GM12878 (cell line): ENCODE results near the gene TBC1D9B. TPM values are rescaled to one million over a fixed set of nuclear protein-coding genes. Genes with fewer than 3 reads are reported as not detected.
A peak's percentile ranks its signal among the peaks of the same experiment; 100 is the strongest.

Experiments used
- ATAC-seq: fragments of 200-7000 bp; cut with Tn5 transposase; 3 replicates; pipeline ENCODE4 v1.9.1; 2020; ENCODE audit warnings: mild to moderate bottlenecking, moderate library complexity
- BruUV-seq: library from RNA; stranded (reverse); fragments of 400-500 nt; replicated peaks from 2 replicates; lab custom pipeline; 2021; lab: Mats Ljungman, UMichigan
- CTCF ChIA-PET: fragments of 300-600 bp; sonication (Branson Sonifier 250); formaldehyde crosslinking; extraction: SDS; loops from one replicate; lab custom pipeline; 2021; ENCODE audit warnings: inconsistent platforms; lab: Yijun Ruan, JAX
- POLR2A ChIA-PET: fragments of 350-600 bp; formaldehyde crosslinking; extraction: SDS; loops from one replicate; lab custom pipeline; 2021; ENCODE audit warnings: inconsistent platforms; lab: Charles Lee
- RAD21 ChIA-PET: fragments of 300-600 bp; sonication (Branson Sonifier 250); formaldehyde crosslinking; loops from one replicate; lab custom pipeline; 2023; ENCODE audit warnings: antibody characterized with exemption; ENCODE audit not compliant: unreplicated experiment; lab: Charles Lee
- SMC1A ChIA-PET: fragments of 300-600 bp; sonication (Branson Sonifier 250); formaldehyde crosslinking; loops from one replicate; lab custom pipeline; 2023; ENCODE audit not compliant: unreplicated experiment, uncharacterized antibody; lab: Charles Lee
- DNase-seq: peaks from one replicate; pipeline ENCODE4 v3.0.0-alpha.2; 2011; ENCODE audit warnings: low read depth, low spot score
- FAIRE-seq: peaks from 3 replicates; lab custom pipeline; 2011; peaks lifted over from hg19 to GRCh38; lab: Jason Lieb, UNC
- H2AFZ ChIP-seq: 2 replicates; pipeline ENCODE4 v1.6.0; 2011; ENCODE audit warnings: low read depth, low read length, control low read depth; ENCODE audit not compliant: control insufficient read depth
- H3K27ac ChIP-seq: 2 replicates; pipeline ENCODE4 v1.5.1; 2011; ENCODE audit warnings: control low read depth; ENCODE audit not compliant: control insufficient read depth, insufficient read depth
- H3K27me3 ChIP-seq, 2 experiments: replicated peaks in 1 of 2; 2 replicates each; pipeline versions ENCODE4 v1.6.0 to v1.6.1; 2011; ENCODE audit warnings: low read length in 1 of 2; ENCODE audit not compliant: control insufficient read depth in 2 of 2, insufficient read depth in 2 of 2
- H3K36me3 ChIP-seq, 2 experiments: 2 replicates each; pipeline ENCODE4 v1.5.1; 2011; ENCODE audit warnings: low read length in 1 of 2; ENCODE audit not compliant: control insufficient read depth in 2 of 2, insufficient read depth in 2 of 2
- H3K4me1 ChIP-seq: 2 replicates; pipeline ENCODE4 v1.6.1; 2011; ENCODE audit warnings: mild to moderate bottlenecking, low read length, moderate library complexity, mixed read lengths; ENCODE audit not compliant: control insufficient read depth, insufficient read depth
- H3K4me2 ChIP-seq: 2 replicates; pipeline ENCODE4 v1.6.0; 2011; ENCODE audit warnings: control low read depth; ENCODE audit not compliant: control insufficient read depth, insufficient read depth
- H3K4me3 ChIP-seq: fragments of 200-600 bp; sonication (generic); 2 replicates; pipeline ENCODE4 v1.5.1; 2016
- H3K79me2 ChIP-seq: 2 replicates; pipeline ENCODE4 v1.6.0; 2011; ENCODE audit warnings: low read length; ENCODE audit not compliant: control insufficient read depth, insufficient read depth
- H3K9ac ChIP-seq: 2 replicates; pipeline ENCODE4 v1.8.0; 2011; ENCODE audit warnings: low read length, control low read depth, mixed read lengths; ENCODE audit not compliant: control insufficient read depth, insufficient read depth
- H3K9me3 ChIP-seq: replicated peaks from 3 replicates; pipeline ENCODE4 v1.5.1; 2011; ENCODE audit warnings: mild to moderate bottlenecking, low read length; ENCODE audit not compliant: control insufficient read depth, insufficient read depth
- H4K20me1 ChIP-seq: 2 replicates; pipeline ENCODE4 v1.6.0; 2011; ENCODE audit not compliant: control insufficient read depth, insufficient read depth
- BMI1 ChIP-seq: fragments of 450-650 bp; IDR thresholded peaks from 2 replicates; pipeline ENCODE4 v1.6.1; 2016; ENCODE audit warnings: mild to moderate bottlenecking, moderate library complexity, borderline replicate concordance
- CEBPB ChIP-seq, 2 experiments: fragments of 150-350 bp in 1 of 2; IDR thresholded peaks; 2 replicates each; pipeline ENCODE4 v1.6.1; 2012 to 2014; ENCODE audit warnings: low read depth in 2 of 2, low read length in 2 of 2, borderline replicate concordance in 1 of 2, inconsistent platforms in 1 of 2
- EGR1 ChIP-seq, 2 experiments: IDR thresholded peaks; 1 replicate in 1 of 2; 2 replicates in 1 of 2; pipeline ENCODE4 v1.6.1; 2011 to 2012; ENCODE audit warnings: low read depth in 2 of 2, low read length in 2 of 2, borderline replicate concordance in 1 of 2, mild to moderate bottlenecking in 1 of 2, moderate library complexity in 1 of 2
- ESRRA ChIP-seq: IDR thresholded peaks from 2 replicates; pipeline ENCODE4 v1.6.1; 2012; ENCODE audit warnings: mild to moderate bottlenecking, low read length, improper control_type of control experiment
- GATAD2B ChIP-seq: fragments of 450-650 bp; conservative IDR thresholded peaks from 2 replicates; pipeline ENCODE4 v1.6.1; 2017; ENCODE audit warnings: low read depth, mild to moderate bottlenecking, moderate library complexity
- KLF5 ChIP-seq: fragments of 450-650 bp; IDR thresholded peaks from 2 replicates; pipeline ENCODE4 v1.6.1; 2014; ENCODE audit warnings: mild to moderate bottlenecking; ENCODE audit not compliant: partially characterized antibody
- MXI1 ChIP-seq: fragments of 150-350 bp; IDR thresholded peaks from 2 replicates; pipeline ENCODE4 v1.6.1; 2011; ENCODE audit warnings: low read depth, mild to moderate bottlenecking, inconsistent platforms, low read length, improper control_type of control experiment
- NFYB ChIP-seq: IDR thresholded peaks from 2 replicates; pipeline ENCODE4 v1.6.1; 2011; ENCODE audit warnings: low read depth, mild to moderate bottlenecking, low read length, improper control_type of control experiment, moderate library complexity; ENCODE audit not compliant: insufficient read depth
- POLR2AphosphoS2 ChIP-seq: IDR thresholded peaks from 2 replicates; pipeline ENCODE4 v1.6.1; 2011; ENCODE audit warnings: low read depth, mild to moderate bottlenecking, low read length, improper control_type of control experiment, moderate library complexity
- POLR2AphosphoS5 ChIP-seq: IDR thresholded peaks from 2 replicates; pipeline ENCODE4 v1.6.1; 2011; ENCODE audit warnings: mild to moderate bottlenecking, low read length, inconsistent platforms
- POU2F2 ChIP-seq: IDR thresholded peaks from 3 replicates; pipeline ENCODE4 v1.6.1; 2011; ENCODE audit warnings: low read depth, mild to moderate bottlenecking, low read length, borderline replicate concordance
- RB1 ChIP-seq: fragments of 450-650 bp; formaldehyde crosslinking; IDR thresholded peaks from 2 replicates; pipeline ENCODE4 v1.6.1; 2017; ENCODE audit warnings: mild to moderate bottlenecking, borderline replicate concordance
- RFX5 ChIP-seq: IDR thresholded peaks from 2 replicates; pipeline ENCODE4 v1.6.1; 2011; ENCODE audit warnings: low read depth, low read length, improper control_type of control experiment
- SMAD1 ChIP-seq: fragments of 450-650 bp; IDR thresholded peaks from 2 replicates; pipeline ENCODE4 v1.6.1; 2018; ENCODE audit warnings: mild to moderate bottlenecking, low read depth; ENCODE audit not compliant: partially characterized antibody
- TARDBP ChIP-seq: IDR thresholded peaks from 2 replicates; pipeline ENCODE4 v1.6.1; 2016; ENCODE audit warnings: borderline replicate concordance
- WRNIP1 ChIP-seq: IDR thresholded peaks from 2 replicates; pipeline ENCODE4 v1.6.1; 2011; ENCODE audit warnings: low read depth, low read length, improper control_type of control experiment, borderline replicate concordance
- ZBED1 ChIP-seq: IDR thresholded peaks from 2 replicates; pipeline ENCODE4 v1.6.1; 2016; ENCODE audit warnings: borderline replicate concordance
- ZNF24 ChIP-seq: fragments of 450-650 bp; IDR thresholded peaks from 2 replicates; pipeline ENCODE4 v1.6.1; 2017; ENCODE audit warnings: antibody characterized with exemption, mild to moderate bottlenecking
- WGBS: methylation state at CpG from one replicate; pipeline ENCODE4 v1.1.6; 2016; ENCODE audit warnings: low lambda C conversion rate; ENCODE audit not compliant: insufficient replicate concordance, insufficient coverage; ENCODE audit errors: missing lambda C conversion rate; 5-methylcytosine and 5-hydroxymethylcytosine counted together
- in situ Hi-C: fragments of 300-500 bp; cut with MboI; formaldehyde crosslinking; loops from 9 replicates; pipeline ENCODE4 v1.14.3; 2018; ENCODE audit warnings: mixed read lengths
- intact Hi-C: fragments of 100-400 bp; cut with micrococcal nuclease; formaldehyde crosslinking; loops from one replicate; pipeline ENCODE4 v1.14.2; 2022; ENCODE audit not compliant: unreplicated experiment
- polyA plus RNA-seq, 11 experiments: library from polyadenylated mRNA; depleted of rRNA in 4 of 11; unstranded in 6 of 11; stranded (reverse) in 5 of 11; fragments of >200 nt; fragmentation: Nextera tagmentation in 4 of 11; fragmentation: Illumina TruSeq in 1 of 11; extraction: Ambion mirVana in 4 of 11; extraction: Trizol in 1 of 11; gene quantifications; 1 replicate in 1 of 11; 2 replicates in 10 of 11; pipeline versions ENCODE4 v1.2.1 to v1.2.3, GENCODE V29; 2011 to 2016; ENCODE audit warnings: inconsistent platforms in 2 of 11, missing spikeins in 2 of 11, low read depth in 1 of 11
- total RNA-seq, 4 experiments: library from RNA; depleted of rRNA in 3 of 4; stranded (reverse); fragments of >200 nt in 3 of 4; fragmentation: Illumina TruSeq in 1 of 4; extraction: Trizol in 1 of 4; gene quantifications; 2 replicates each; pipeline versions ENCODE4 v1.2.1 to v1.2.3, GENCODE V29; 2013 to 2021
- TF ChIP-seq, protein P1 (sequence below): IDR thresholded peaks from 2 replicates; pipeline ENCODE4 v1.6.1; 2011; ENCODE audit warnings: borderline replicate concordance, low read depth, mild to moderate bottlenecking, moderate library complexity, low read length; ENCODE audit not compliant: insufficient read depth, poor library complexity, severe bottlenecking
- TF ChIP-seq, protein P2 (sequence below): fragments of 450-650 bp; IDR thresholded peaks from 2 replicates; pipeline ENCODE4 v1.6.1; 2018; ENCODE audit warnings: mild to moderate bottlenecking, low read depth, moderate library complexity; ENCODE audit not compliant: partially characterized antibody

TBC1D9B gene
- total and polyA plus RNA-seq, 10 of the 15 experiments (the other 5 are each of a cell fraction or from before 2014, with no cell fraction given) = 4.0 to 74.2 (median 34.6) TPM

DNA sequence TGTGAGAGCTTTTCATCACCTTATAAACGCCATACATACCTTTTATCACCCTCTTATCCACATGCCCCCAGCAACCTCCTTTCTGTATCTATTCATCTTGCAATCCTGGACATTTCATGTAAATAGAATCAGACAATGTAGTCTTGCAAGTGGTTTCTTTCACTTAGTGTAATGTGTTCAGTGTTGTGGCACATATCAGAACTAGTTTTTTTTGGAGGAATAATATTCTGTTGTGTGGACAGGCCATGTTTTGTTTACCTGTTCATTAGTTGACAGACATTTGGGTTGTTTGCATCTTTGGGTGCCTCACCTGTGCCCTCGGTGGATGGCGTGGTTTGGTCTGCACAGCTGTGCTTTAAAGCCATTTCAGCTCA lies 85.7 kb downstream of the TBC1D9B start:
- ChIA-PET POLR2A (interaction anchor here (0.6 to 1.3 kb wide), 4 partner anchors 9 to 91 kb away, joined by 3 to 5 read pairs (median 4); partner anchors contain the start of gene MRNIP), RAD21 (interaction anchor here (0.9 kb wide), 1 partner anchor 16 kb away, joined by 4 read pairs; no protein-coding TSS in a partner anchor), SMC1A (interaction anchor here (0.9 to 1.1 kb wide), 3 partner anchors 12 to 59 kb away, joined by 3 to 4 read pairs (median 3); partner anchors contain the start of gene LTC4S), CTCF (interaction anchor here (1.0 to 1.1 kb wide), 2 partner anchors 20 to 38 kb away, joined by 3 to 4 read pairs; no protein-coding TSS in a partner anchor)
- Histone ChIP-seq H2AFZ (no peak overlapping the region), H3K27me3 (no peaks in the 10 kb centered on the region), H3K9me3 (no peaks in the 10 kb centered on the region), H3K4me3 (peak overlapping the region; percentile 93), H3K79me2 (peaks cover 29% of the 10 kb centered on the region), H3K27ac (no peak overlapping the region; the same call in 1 of the 2 replicates), H3K9ac (no peak overlapping the region), H3K4me1 (peaks cover 35% of the 10 kb centered on the region), H3K36me3 (peaks cover 18 to 20% of the 10 kb centered on the region in 2 experiments), H3K4me2 (peak overlapping the region; percentile 99), H4K20me1 (peaks cover 17% of the 10 kb centered on the region)
- ATAC-seq (no peak), FAIRE-seq (peak; percentile 13), DNase-seq (no peak)
- intact Hi-C loops (no loop called here), in situ Hi-C loops (loop anchor here (25.0 kb wide), 1 partner anchor 990 kb away; the partner anchor contains the start of gene MGAT1)
- WGBS = 36% methylated on average over 3 of the region's 3 CpGs
- TSS peak; percentile 68 for BruUV-seq
- TF ChIP-seq SMAD1 (no peak), RB1 (no peak), ZNF24 (no peak), RFX5 (no peak), POLR2AphosphoS5 (peak; percentile 8; the same call in 1 of the 2 replicates), WRNIP1 (no peak), POLR2AphosphoS2 (peak; percentile 74; the same call in 1 of the 2 replicates), CEBPB (IDR thresholded peaks at IDR 0.05; ENCODE audit: borderline replicate concordance in 1 of 2, low read depth in 2 of 2, low read length in 2 of 2) (no peak), ZBED1 (no peak), EGR1 (IDR thresholded peaks at IDR 0.05; ENCODE audit: borderline replicate concordance in 1 of 2, low read depth in 2 of 2, low read length in 2 of 2) (no peak), TARDBP (no peak), BMI1 (0 out of 2 replicates have a peak, but pooled peaks have one; percentile 35), NFYB (no peak), POU2F2 (no peak), ESRRA (no peak), MXI1 (no peak), GATAD2B (no peak), KLF5 (no peak)
- TF ChIP-seq, protein P1, sequence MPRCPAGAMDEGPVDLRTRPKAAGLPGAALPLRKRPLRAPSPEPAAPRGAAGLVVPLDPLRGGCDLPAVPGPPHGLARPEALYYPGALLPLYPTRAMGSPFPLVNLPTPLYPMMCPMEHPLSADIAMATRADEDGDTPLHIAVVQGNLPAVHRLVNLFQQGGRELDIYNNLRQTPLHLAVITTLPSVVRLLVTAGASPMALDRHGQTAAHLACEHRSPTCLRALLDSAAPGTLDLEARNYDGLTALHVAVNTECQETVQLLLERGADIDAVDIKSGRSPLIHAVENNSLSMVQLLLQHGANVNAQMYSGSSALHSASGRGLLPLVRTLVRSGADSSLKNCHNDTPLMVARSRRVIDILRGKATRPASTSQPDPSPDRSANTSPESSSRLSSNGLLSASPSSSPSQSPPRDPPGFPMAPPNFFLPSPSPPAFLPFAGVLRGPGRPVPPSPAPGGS = no peak
- TF ChIP-seq, protein P2, sequence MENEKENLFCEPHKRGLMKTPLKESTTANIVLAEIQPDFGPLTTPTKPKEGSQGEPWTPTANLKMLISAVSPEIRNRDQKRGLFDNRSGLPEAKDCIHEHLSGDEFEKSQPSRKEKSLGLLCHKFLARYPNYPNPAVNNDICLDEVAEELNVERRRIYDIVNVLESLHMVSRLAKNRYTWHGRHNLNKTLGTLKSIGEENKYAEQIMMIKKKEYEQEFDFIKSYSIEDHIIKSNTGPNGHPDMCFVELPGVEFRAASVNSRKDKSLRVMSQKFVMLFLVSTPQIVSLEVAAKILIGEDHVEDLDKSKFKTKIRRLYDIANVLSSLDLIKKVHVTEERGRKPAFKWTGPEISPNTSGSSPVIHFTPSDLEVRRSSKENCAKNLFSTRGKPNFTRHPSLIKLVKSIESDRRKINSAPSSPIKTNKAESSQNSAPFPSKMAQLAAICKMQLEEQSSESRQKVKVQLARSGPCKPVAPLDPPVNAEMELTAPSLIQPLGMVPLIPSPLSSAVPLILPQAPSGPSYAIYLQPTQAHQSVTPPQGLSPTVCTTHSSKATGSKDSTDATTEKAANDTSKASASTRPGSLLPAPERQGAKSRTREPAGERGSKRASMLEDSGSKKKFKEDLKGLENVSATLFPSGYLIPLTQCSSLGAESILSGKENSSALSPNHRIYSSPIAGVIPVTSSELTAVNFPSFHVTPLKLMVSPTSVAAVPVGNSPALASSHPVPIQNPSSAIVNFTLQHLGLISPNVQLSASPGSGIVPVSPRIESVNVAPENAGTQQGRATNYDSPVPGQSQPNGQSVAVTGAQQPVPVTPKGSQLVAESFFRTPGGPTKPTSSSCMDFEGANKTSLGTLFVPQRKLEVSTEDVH = no peak
